HEK293T (cell line): ENCODE results near the gene RFNG.

Source experiments
- BHLHE40 ChIP-seq: fragments of 450-650 bp; IDR thresholded peaks from 2 replicates; pipeline ENCODE4 v1.6.1; 2016; ENCODE audit warnings: mild to moderate bottlenecking, moderate library complexity, borderline replicate concordance
- CTBP1 ChIP-seq: fragments of 450-650 bp; IDR thresholded peaks from 2 replicates; pipeline ENCODE4 v1.6.1; 2016; ENCODE audit warnings: borderline replicate concordance
- FOXA1 ChIP-seq: fragments of 450-650 bp; IDR thresholded peaks from 2 replicates; pipeline ENCODE4 v1.6.1; 2016; ENCODE audit warnings: mild to moderate bottlenecking
- FOXK2 ChIP-seq: fragments of 450-650 bp; IDR thresholded peaks from 2 replicates; pipeline ENCODE4 v1.6.1; 2016; ENCODE audit warnings: mild to moderate bottlenecking
- FOXM1 ChIP-seq: fragments of 450-650 bp; IDR thresholded peaks from 2 replicates; pipeline ENCODE4 v1.6.1; 2017; ENCODE audit warnings: mild to moderate bottlenecking, borderline replicate concordance
- NFRKB ChIP-seq: fragments of 450-650 bp; IDR thresholded peaks from 2 replicates; pipeline ENCODE4 v1.6.1; 2016; ENCODE audit warnings: mild to moderate bottlenecking, moderate library complexity
- TARDBP ChIP-seq: fragments of 450-650 bp; IDR thresholded peaks from 2 replicates; pipeline ENCODE4 v1.6.1; 2016
- TF ChIP-seq, protein P1 (sequence below): fragments of 450-650 bp; IDR thresholded peaks from 2 replicates; pipeline ENCODE4 v1.6.1; 2016

DNA sequence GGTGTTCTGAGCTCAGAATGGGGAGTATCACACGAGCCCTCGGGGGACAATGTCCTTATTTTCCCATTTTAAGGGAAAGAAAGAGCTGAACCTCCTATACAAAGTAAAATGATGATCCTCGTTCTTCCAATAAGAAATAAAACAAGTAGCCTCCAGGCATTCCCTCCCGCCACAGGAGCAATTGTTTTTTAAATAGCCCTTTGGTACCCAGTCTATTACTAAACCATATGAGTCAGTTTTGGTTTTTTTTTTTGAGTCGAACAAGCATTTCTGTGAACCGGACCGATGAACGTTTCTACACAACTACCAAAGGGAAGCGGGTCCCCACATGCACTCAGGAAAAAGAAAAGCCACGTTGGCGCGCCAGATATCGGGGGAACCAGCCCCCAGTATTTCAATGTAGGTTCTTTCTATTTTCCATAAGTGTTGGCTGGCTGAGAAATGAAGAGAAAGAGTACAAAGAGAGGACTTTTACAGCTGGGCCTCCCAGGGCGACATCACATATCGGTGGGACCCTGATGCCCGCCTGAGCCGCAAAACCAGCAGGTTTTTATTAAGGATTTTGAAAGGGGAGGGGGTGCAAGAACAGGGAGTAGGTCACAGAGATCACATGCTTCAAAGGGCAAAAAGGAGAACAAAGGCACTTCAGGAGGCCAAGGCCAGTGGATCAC, 10.3 kb downstream of the RFNG start:
- TF ChIP-seq FOXM1 (no peak), NFRKB (no peak), CTBP1 (no peak), FOXA1 (no peak), FOXK2 (no peak), TARDBP (no peak), BHLHE40 (no peak)
- TF ChIP-seq, protein P1, sequence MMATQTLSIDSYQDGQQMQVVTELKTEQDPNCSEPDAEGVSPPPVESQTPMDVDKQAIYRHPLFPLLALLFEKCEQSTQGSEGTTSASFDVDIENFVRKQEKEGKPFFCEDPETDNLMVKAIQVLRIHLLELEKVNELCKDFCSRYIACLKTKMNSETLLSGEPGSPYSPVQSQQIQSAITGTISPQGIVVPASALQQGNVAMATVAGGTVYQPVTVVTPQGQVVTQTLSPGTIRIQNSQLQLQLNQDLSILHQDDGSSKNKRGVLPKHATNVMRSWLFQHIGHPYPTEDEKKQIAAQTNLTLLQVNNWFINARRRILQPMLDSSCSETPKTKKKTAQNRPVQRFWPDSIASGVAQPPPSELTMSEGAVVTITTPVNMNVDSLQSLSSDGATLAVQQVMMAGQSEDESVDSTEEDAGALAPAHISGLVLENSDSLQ, result no peak
